GM23248 (cell line): ENCODE results near the gene LRRC49. TPM values are rescaled to one million over a fixed set of nuclear protein-coding genes. Genes with fewer than 3 reads are reported as not detected.

Experiments
- DNase-seq: peaks from one replicate; pipeline ENCODE4 v3.0.0-alpha.2; 2015
- H2AFZ ChIP-seq: fragments of 200-600 bp; sonication (generic); 2 replicates; pipeline ENCODE4 v1.6.1; 2016; ENCODE audit warnings: antibody characterized with exemption
- H3F3A ChIP-seq: fragments of 200-600 bp; sonication (generic); 2 replicates; pipeline ENCODE4 v1.6.1; 2016; ENCODE audit warnings: mild to moderate bottlenecking, antibody characterized with exemption, mixed run types; ENCODE audit not compliant: insufficient read depth
- H3K27ac ChIP-seq: fragments of 200-600 bp; sonication (generic); 2 replicates; pipeline ENCODE4 v1.5.1; 2016; ENCODE audit warnings: mild to moderate bottlenecking
- H3K27me3 ChIP-seq: fragments of 200-600 bp; sonication (generic); replicated peaks from 2 replicates; pipeline ENCODE4 v1.6.1; 2016; ENCODE audit warnings: mild to moderate bottlenecking; ENCODE audit not compliant: insufficient read depth
- H3K36me3 ChIP-seq: fragments of 200-600 bp; sonication (generic); 2 replicates; pipeline ENCODE4 v1.6.1; 2016; ENCODE audit warnings: low read depth, mild to moderate bottlenecking
- H3K4me1 ChIP-seq: fragments of 200-600 bp; sonication (generic); 2 replicates; pipeline ENCODE4 v1.6.1; 2016; ENCODE audit warnings: mild to moderate bottlenecking; ENCODE audit not compliant: insufficient read depth
- H3K4me2 ChIP-seq: fragments of 200-600 bp; sonication (generic); one replicate; pipeline ENCODE4 v1.6.1; 2016; ENCODE audit warnings: mild to moderate bottlenecking; ENCODE audit not compliant: unreplicated experiment
- H3K4me3 ChIP-seq: fragments of 200-600 bp; sonication (generic); 2 replicates; pipeline ENCODE4 v1.5.1; 2016; ENCODE audit warnings: mild to moderate bottlenecking
- H3K79me2 ChIP-seq: fragments of 200-600 bp; sonication (generic); 2 replicates; pipeline ENCODE4 v1.6.1; 2016; ENCODE audit warnings: mild to moderate bottlenecking; ENCODE audit not compliant: insufficient read depth
- H3K9ac ChIP-seq: fragments of 200-600 bp; sonication (generic); 2 replicates; pipeline ENCODE4 v1.6.1; 2016; ENCODE audit warnings: mild to moderate bottlenecking
- H3K9me2 ChIP-seq: fragments of 200-600 bp; sonication (generic); 2 replicates; pipeline ENCODE4 v1.6.1; 2016; ENCODE audit warnings: mixed run types, mild to moderate bottlenecking, moderate library complexity; ENCODE audit not compliant: insufficient read depth
- H3K9me3 ChIP-seq: fragments of 200-600 bp; sonication (generic); one replicate; pipeline ENCODE4 v1.6.1; 2017; ENCODE audit warnings: low read depth
- H4K20me1 ChIP-seq: fragments of 200-600 bp; sonication (generic); 2 replicates; pipeline ENCODE4 v1.6.0; 2016; ENCODE audit not compliant: insufficient read depth
- EZH2 ChIP-seq: fragments of 200-600 bp; sonication (generic); IDR thresholded peaks from 2 replicates; pipeline ENCODE4 v1.6.1; 2018; ENCODE audit warnings: antibody characterized with exemption, mild to moderate bottlenecking; ENCODE audit not compliant: insufficient read depth, poor library complexity, severe bottlenecking
- EZH2phosphoT487 ChIP-seq: fragments of 200-600 bp; sonication (generic); IDR thresholded peaks from 2 replicates; pipeline ENCODE4 v1.6.1; 2018; ENCODE audit warnings: antibody characterized with exemption, moderate library complexity, mild to moderate bottlenecking, low read depth; ENCODE audit not compliant: insufficient read depth
- WGBS, 2 experiments: methylation state at CpG; one replicate each; pipeline ENCODE4 v1.1.6; 2015 to 2017; ENCODE audit warnings: low lambda C conversion rate in 2 of 2, low coverage in 1 of 2; ENCODE audit errors: missing lambda C conversion rate in 2 of 2; 5-methylcytosine and 5-hydroxymethylcytosine counted together
- in situ Hi-C: fragments of 300-500 bp; cut with MboI; formaldehyde crosslinking; loops from 2 replicates; pipeline ENCODE4 v1.15.0; 2020
- polyA plus RNA-seq: library from polyadenylated mRNA; unstranded; fragments of >200 nt; fragmentation: Nextera tagmentation; extraction: Ambion mirVana; gene quantifications from 2 replicates; pipeline ENCODE4 v1.2.1, GENCODE V29; 2016
- total RNA-seq: library from RNA; depleted of rRNA; stranded (reverse); fragments of >200 nt; shearing (Covaris generic); gene quantifications from 2 replicates; pipeline ENCODE4 v1.2.3, GENCODE V29; 2014

Gene LRRC49
- total and polyA plus RNA-seq, 2 experiments from 2014 or later = 7.6 to 10.3 TPM

DNA sequence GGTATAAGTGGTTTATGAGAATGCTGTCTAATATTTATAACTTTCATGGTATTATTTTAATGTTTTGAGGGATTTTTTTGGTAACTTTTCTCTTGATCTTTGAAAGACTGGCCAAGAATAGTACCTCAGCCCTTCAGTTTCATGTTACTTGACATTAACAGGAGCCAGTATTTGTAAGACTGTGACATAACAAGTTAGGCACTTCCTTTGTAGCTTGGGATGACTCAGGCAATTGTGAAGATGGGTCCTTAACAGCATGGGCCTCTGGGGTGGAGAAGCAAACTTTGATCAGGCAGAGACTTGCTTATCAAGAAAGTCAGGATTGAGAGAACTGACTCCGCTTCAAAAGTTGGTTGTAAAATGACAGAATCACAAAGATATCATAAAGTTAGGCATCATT lies 9.5 kb downstream of the LRRC49 start:
- peak overlapping the region; percentile 47 for H3K27ac ChIP-seq

DNA sequence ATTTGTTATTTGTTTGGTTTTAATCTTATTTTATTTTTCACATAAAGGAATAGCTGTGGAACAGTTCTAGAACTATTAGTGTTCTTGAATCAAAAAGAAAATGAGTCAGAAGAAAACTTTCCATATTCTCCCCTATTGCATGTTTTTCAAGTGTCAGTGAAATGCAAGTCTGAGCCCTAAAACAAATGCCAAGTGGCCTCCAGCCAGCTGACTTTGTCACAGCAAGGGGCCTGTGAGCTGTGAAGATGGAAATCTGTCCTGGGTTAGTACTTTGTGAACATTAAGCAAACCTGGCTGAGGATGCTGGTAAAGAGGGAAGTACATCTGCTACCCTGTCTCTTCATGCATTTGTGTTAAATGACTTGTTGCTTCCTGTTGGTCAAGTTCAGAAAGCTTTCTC lies 14.2 kb downstream of the LRRC49 start:
- no peak overlapping the region for H3K4me3 ChIP-seq
- H3K36me3 ChIP-seq = peaks cover 23% of the 10 kb centered on the region; the same call in 1 of the 2 replicates

More for the DNA sequence above, 9.5 kb downstream of the LRRC49 start:
- in situ Hi-C loops = no loop called here
- Histone ChIP-seq H2AFZ (peak overlapping the region; percentile 76), H3K79me2 (no peaks in the 10 kb centered on the region), H3K9me3 (no peaks in the 10 kb centered on the region), H3K4me2 (peak overlapping the region; percentile 45), H3K27me3 (no peaks in the 10 kb centered on the region), H3K4me1 (peaks cover 23% of the 10 kb centered on the region), H3K36me3 (0 out of 2 replicates have a peak, but pooled peaks cover 10% of the 10 kb centered on the region), H3K4me3 (no peak overlapping the region), H4K20me1 (no peaks in the 10 kb centered on the region), H3F3A (peaks cover 26% of the 10 kb centered on the region), H3K9ac (no peak overlapping the region), H3K9me2 (no peaks in the 10 kb centered on the region)
- WGBS, 2 experiments = 100% methylated on average over 1 of the region's 1 CpG
- peak; percentile 91 for DNase-seq
- TF ChIP-seq EZH2 (no peak), EZH2phosphoT487 (no peak)

DNA sequence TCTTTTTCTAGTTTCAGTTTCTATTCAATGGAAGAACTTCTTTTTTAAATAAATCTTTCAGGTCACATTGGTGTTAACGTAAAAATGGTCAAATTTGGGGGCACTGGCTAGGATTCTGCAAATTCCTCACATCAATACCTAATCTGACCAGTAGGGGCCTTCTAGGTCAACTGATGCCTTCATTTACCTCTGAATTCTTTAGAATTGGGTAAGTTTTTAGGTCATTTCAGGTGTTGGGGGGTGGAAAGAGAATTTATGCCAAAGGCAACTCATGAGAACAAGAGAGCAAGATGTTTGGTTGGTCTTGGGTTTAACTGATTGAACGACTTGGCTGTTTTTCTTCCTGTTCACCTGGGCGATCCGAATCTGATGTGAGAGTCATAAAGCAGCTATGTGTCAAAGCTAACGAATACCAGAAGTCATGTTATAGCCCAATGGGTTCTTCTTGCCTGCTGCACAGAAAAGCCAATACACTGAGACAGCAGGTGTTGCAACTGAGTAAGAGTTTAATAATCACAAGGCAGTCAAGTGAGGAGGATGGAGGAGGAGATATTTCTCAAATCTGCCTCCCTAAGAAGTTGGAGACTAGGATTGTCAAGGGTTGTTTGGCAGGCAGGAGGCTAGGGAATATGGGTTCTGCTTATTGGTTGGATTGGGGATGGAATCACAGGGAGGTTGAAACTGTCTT lies 15.3 kb downstream of the LRRC49 start:
- in situ Hi-C loops = no loop called here
- Histone ChIP-seq H3F3A (peaks cover 13% of the 10 kb centered on the region; the same call in 1 of the 2 replicates), H3K4me2 (no peak overlapping the region), H3K36me3 (peaks cover 23% of the 10 kb centered on the region; the same call in 1 of the 2 replicates), H3K4me1 (peaks cover 3% of the 10 kb centered on the region; the same call in 1 of the 2 replicates), H3K27me3 (no peaks in the 10 kb centered on the region), H3K4me3 (no peak overlapping the region), H2AFZ (no peak overlapping the region), H3K79me2 (no peaks in the 10 kb centered on the region), H3K9me3 (peaks cover 4% of the 10 kb centered on the region), H4K20me1 (no peaks in the 10 kb centered on the region), H3K9ac (no peak overlapping the region), H3K9me2 (no peaks in the 10 kb centered on the region), H3K27ac (no peak overlapping the region)
- DNase-seq = no peak
- 83 to 87% methylated on average over 5 of the region's 5 CpGs for WGBS, 2 experiments
- TF ChIP-seq EZH2 (no peak), EZH2phosphoT487 (no peak)

More for the DNA sequence above, 14.2 kb downstream of the LRRC49 start:
- 0 out of 2 replicates have a peak overlapping the region, but pooled peaks have one; percentile 20 for H3K27ac ChIP-seq
- no peak overlapping the region for H3K4me2 ChIP-seq
- H2AFZ ChIP-seq = no peak overlapping the region
- peak; percentile 56 for DNase-seq
- H3K9me3 ChIP-seq = peaks cover 4% of the 10 kb centered on the region
- H4K20me1 ChIP-seq = no peaks in the 10 kb centered on the region
- H3K79me2 ChIP-seq = no peaks in the 10 kb centered on the region
- H3K27me3 ChIP-seq = no peaks in the 10 kb centered on the region
- H3K9ac ChIP-seq = no peak overlapping the region
- peaks cover 12% of the 10 kb centered on the region for H3K4me1 ChIP-seq
- in situ Hi-C loops = no loop called here
- no peaks in the 10 kb centered on the region for H3K9me2 ChIP-seq
- H3F3A ChIP-seq = peaks cover 17% of the 10 kb centered on the region
- TF ChIP-seq EZH2 = no peak
- no peak for TF ChIP-seq EZH2phosphoT487

DNA sequence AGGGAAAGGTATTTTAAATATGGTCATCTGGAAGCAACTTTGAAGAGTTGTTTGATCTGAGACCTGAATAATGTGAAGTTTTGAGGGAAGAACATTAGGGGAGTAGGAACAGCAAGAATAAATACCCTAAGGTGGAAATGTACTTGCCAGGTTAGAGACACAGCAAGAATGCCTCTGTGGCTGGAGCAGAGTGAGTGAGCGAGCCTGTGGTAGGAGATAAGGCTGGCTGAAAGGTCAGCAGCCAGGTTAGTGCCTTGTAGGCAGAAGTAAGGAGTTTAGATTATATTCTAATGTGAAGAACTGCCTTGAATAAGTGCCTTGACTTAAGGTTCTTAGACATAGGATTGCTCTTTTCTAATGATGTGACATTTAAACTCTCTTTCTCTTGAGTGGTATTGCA lies 18.3 kb downstream of the LRRC49 start:
- Histone ChIP-seq H3K79me2 (no peaks in the 10 kb centered on the region), H3K4me3 (no peak overlapping the region), H3K9ac (no peak overlapping the region), H3K9me3 (peaks cover 4% of the 10 kb centered on the region), H3K27me3 (no peaks in the 10 kb centered on the region), H3K27ac (no peak overlapping the region), H3K36me3 (peaks cover 13% of the 10 kb centered on the region; the same call in 1 of the 2 replicates), H3K9me2 (no peaks in the 10 kb centered on the region), H3K4me1 (peaks cover 3% of the 10 kb centered on the region; the same call in 1 of the 2 replicates), H3K4me2 (no peak overlapping the region), H4K20me1 (no peaks in the 10 kb centered on the region), H3F3A (peaks cover 8% of the 10 kb centered on the region; the same call in 1 of the 2 replicates), H2AFZ (no peak overlapping the region)
- in situ Hi-C loops = no loop called here
- no peak for DNase-seq
- TF ChIP-seq EZH2phosphoT487 = no peak
- no peak for TF ChIP-seq EZH2
- WGBS, 2 experiments = 88 to 97% methylated on average over 1 of the region's 1 CpG
